Testis (tissue), 3 donors: ENCODE data around the gene ARFRP1. TPM values are rescaled to one million over a fixed set of nuclear protein-coding genes. Genes with fewer than 3 reads are reported as not detected.

Source experiments
- DNase-seq: peaks from one replicate; pipeline ENCODE4 v3.0.0-alpha.2; 2019
- H3K27ac ChIP-seq, 2 donors: fragments of 200-600 bp; sonication (generic); one replicate each; pipeline ENCODE4 v1.5.1; 2019
- H3K27me3 ChIP-seq: fragments of 200-600 bp; sonication (generic); one replicate; pipeline ENCODE4 v1.5.1; 2019
- H3K36me3 ChIP-seq: fragments of 200-600 bp; sonication (generic); one replicate; pipeline ENCODE4 v1.5.1; 2017; ENCODE audit warnings: low read depth; ENCODE audit errors: missing control alignments
- H3K4me1 ChIP-seq: fragments of 200-600 bp; sonication (generic); one replicate; pipeline ENCODE4 v1.5.1; 2019
- H3K4me3 ChIP-seq, 2 donors: fragments of 200-600 bp; sonication (generic); one replicate each; pipeline ENCODE4 v1.5.1; 2017 to 2019
- H3K9me3 ChIP-seq: fragments of 200-600 bp; sonication (generic); one replicate; pipeline ENCODE4 v1.5.1; 2017
- CTCF ChIP-seq, 3 experiments: fragments of 450-650 bp in 2 of 3; fragments of 200-600 bp in 1 of 3; sonication (generic) in 1 of 3; IDR thresholded peaks; one replicate each; pipeline ENCODE4 v1.5.1; 2016 to 2019; ENCODE audit warnings: antibody characterized with exemption in 3 of 3, mild to moderate bottlenecking in 2 of 3, moderate library complexity in 1 of 3
- POLR2A ChIP-seq: fragments of 450-650 bp; IDR thresholded peaks from one replicate; pipeline ENCODE4 v1.6.1; 2017; ENCODE audit warnings: antibody characterized with exemption, mild to moderate bottlenecking, moderate library complexity
- WGBS, 2 donors: methylation state at CpG; one replicate each; pipeline ENCODE4 v1.1.5; 2018; 5-methylcytosine and 5-hydroxymethylcytosine counted together
- intact Hi-C: fragments of 100-400 bp; cut with DNase I; formaldehyde crosslinking; loops from one replicate; pipeline ENCODE4 v1.15.1; 2023; ENCODE audit warnings: low total_unique reads
- polyA plus RNA-seq: library from polyadenylated mRNA; stranded (reverse); fragments of 350-450 nt; fragmentation: Illumina TruSeq; extraction: RNeasy Lipid Tissue Mini Kit (QIAGEN cat#74804); gene quantifications from one replicate; pipeline ENCODE4 v1.2.3, GENCODE V29; 2014; ENCODE audit warnings: low read depth, low replicate concordance; ENCODE audit not compliant: insufficient read depth
- total RNA-seq, 2 donors: library from RNA; depleted of rRNA; stranded (reverse); fragments of >200 nt; gene quantifications; one replicate each; pipeline ENCODE4 v1.2.3, GENCODE V29; 2016

The ARFRP1 gene
- total and polyA plus RNA-seq, 3 donors from 2014 or later: 37.8 to 55.6 (median 55.4) TPM

GRCh38 chr20:63744158-63744557, 36.4 kb upstream of the ARFRP1 start:
- TF ChIP-seq POLR2A (no peak), CTCF (IDR thresholded peaks at IDR 0.05) (no peak)
- Histone ChIP-seq H3K4me3 (no peak overlapping the region), H3K27ac (no peak overlapping the region), H3K27me3 (no peaks in the 10 kb centered on the region), H3K9me3 (no peaks in the 10 kb centered on the region), H3K36me3 (no peaks in the 10 kb centered on the region), H3K4me1 (peaks cover 30% of the 10 kb centered on the region)
- DNase-seq: no peak
- 69 to 80% methylated on average over 4 of the region's 4 CpGs for WGBS, 2 donors
- intact Hi-C loops: no loop called here

- intact Hi-C loops: no loop called here
- DNase-seq: no peak
- WGBS, 2 donors: 80 to 81% methylated on average over 29 to 31 of the region's 31 CpGs
- H3K27ac ChIP-seq: peak overlapping the region in 1 of 2 donors; percentile 64
- H3K36me3 ChIP-seq: no peaks in the 10 kb centered on the region
- no peaks in the 10 kb centered on the region for H3K9me3 ChIP-seq
- no peak for TF ChIP-seq CTCF (IDR thresholded peaks at IDR 0.05)
- no peak for TF ChIP-seq POLR2A
- H3K27me3 ChIP-seq: no peaks in the 10 kb centered on the region
- H3K4me1 ChIP-seq: peaks cover 38% of the 10 kb centered on the region
- no peak overlapping the region for H3K4me3 ChIP-seq
Observed at GRCh38 chr20:63743210-63743970, 35.6 kb upstream of the ARFRP1 start.

- Histone ChIP-seq H3K4me1 (peaks cover 32% of the 10 kb centered on the region), H3K27ac (peak overlapping the region in 1 of 2 donors; percentile 96), H3K9me3 (no peaks in the 10 kb centered on the region), H3K4me3 (no peak overlapping the region), H3K27me3 (no peaks in the 10 kb centered on the region), H3K36me3 (no peaks in the 10 kb centered on the region)
- TF ChIP-seq CTCF (IDR thresholded peaks at IDR 0.05) (no peak), POLR2A (no peak)
- DNase-seq: no peak
- WGBS, 2 donors: 64 to 67% methylated on average over 24 to 37 of the region's 37 CpGs
- intact Hi-C loops: no loop called here
Observed at GRCh38 chr20:63742381-63743024, 34.7 kb upstream of the ARFRP1 start.

DNA sequence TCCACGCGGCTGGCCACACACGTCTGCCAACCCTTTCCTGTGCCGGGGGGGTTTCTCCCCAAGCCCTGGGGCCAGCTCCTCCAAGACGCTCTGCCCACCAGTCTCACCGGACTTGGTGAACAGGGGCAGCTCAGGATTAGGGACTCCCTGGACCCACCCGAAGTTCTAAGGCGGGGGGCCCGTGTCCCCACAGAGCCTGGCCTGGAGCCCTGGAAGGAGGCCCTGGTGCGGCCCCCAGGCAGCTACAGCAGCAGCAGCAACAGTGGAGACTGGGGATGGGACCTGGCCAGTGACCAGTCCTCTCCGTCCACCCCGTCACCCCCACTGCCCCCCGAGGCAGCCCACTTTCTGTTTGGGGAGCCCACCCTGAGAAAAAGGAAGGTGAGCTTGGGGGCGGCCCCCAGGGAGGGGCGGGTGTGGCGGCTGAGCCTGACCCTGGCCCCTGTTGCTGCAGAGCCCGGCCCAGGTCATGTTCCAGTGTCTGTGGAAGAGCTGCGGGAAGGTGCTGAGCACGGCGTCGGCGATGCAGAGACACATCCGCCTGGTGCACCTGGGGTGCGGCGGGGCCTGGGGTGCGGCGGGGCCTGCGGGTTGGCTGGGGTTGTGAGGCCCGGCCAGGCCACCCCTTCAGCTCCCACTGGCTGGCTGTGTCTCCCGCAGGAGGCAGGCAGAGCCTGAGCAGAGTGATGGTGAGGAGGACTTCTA, 34.1 kb upstream of the ARFRP1 start:
- H3K4me3 ChIP-seq: no peak overlapping the region
- peaks cover 32% of the 10 kb centered on the region for H3K4me1 ChIP-seq
- no peak for DNase-seq
- peak overlapping the region; percentile 92 to 96 for H3K27ac ChIP-seq
- H3K27me3 ChIP-seq: no peaks in the 10 kb centered on the region
- WGBS, 2 donors: 62% methylated on average over 30 of the region's 30 CpGs; no CpG with 5 or more reads in 1 of the 2 donors
- no peaks in the 10 kb centered on the region for H3K9me3 ChIP-seq
- intact Hi-C loops: no loop called here
- no peak for TF ChIP-seq POLR2A
- TF ChIP-seq CTCF (IDR thresholded peaks at IDR 0.05): no peak
- H3K36me3 ChIP-seq: no peaks in the 10 kb centered on the region
